HG03196 (cell line): ENCODE measurements around the gene PPT2.
A peak's percentile ranks its signal among the peaks of the same experiment; 100 is the strongest.
"Not testable (repeated sequence)": the region's sequence is repeated elsewhere in the genome, so short reads cannot be mapped to it uniquely, and the experiment has no call there.

Source experiments
- ATAC-seq: cut with Tn5 transposase; IDR thresholded peaks from one replicate; pipeline ENCODE4 v1.9.1; 2021; ENCODE audit not compliant: unreplicated experiment

PPT2 gene

GRCh38 chr6:32175711-32176475, 22.0 kb downstream of the PPT2 start, which contains the start of gene AGPAT1:
Gene AGPAT1 (minus strand): TSS chr6:32176084. CDS start chr6:32171496, 4,588 bp downstream.
- ATAC-seq = peak; percentile 38

- ATAC-seq = no peak
These were observed 22.7 kb downstream of the PPT2 start for GRCh38 chr6:32176476-32177182.

- ATAC-seq = peak; percentile 3
These were observed 23.3 kb downstream of the PPT2 start for GRCh38 chr6:32177183-32177787.

- ATAC-seq = peak; percentile 74
These were observed 24.0 kb downstream of the PPT2 start, which contains the start of gene RNF5 for GRCh38 chr6:32177788-32178546. Gene RNF5 (plus strand): TSS chr6:32178405. CDS start chr6:32178512, 107 bp downstream.

- ATAC-seq = no peak
These were observed 24.9 kb downstream of the PPT2 start for GRCh38 chr6:32178547-32179440.

- ATAC-seq = no peak
These were observed 25.9 kb downstream of the PPT2 start for GRCh38 chr6:32179766-32180405.

GRCh38 chr6:32181148-32181702, 27.3 kb downstream of the PPT2 start:
- ATAC-seq = no peak

GRCh38 chr6:32181915-32182529, 28.1 kb downstream of the PPT2 start:
- no peak for ATAC-seq

- no peak for ATAC-seq
These were observed 28.6 kb downstream of the PPT2 start for GRCh38 chr6:32182555-32182981.

- ATAC-seq = no peak
These were observed 29.1 kb downstream of the PPT2 start for GRCh38 chr6:32183030-32183429.

- ATAC-seq = no peak
These were observed 29.6 kb downstream of the PPT2 start for GRCh38 chr6:32183483-32184083.

GRCh38 chr6:32184084-32184640, 30.2 kb downstream of the PPT2 start, which contains the start of gene AGER:
Gene AGER (minus strand): TSS chr6:32184253. CDS start chr6:32184222, 31 bp downstream.
- no peak for ATAC-seq

- ATAC-seq = not testable (repeated sequence)
These were observed 31.8 kb downstream of the PPT2 start for GRCh38 chr6:32185681-32186131.

- ATAC-seq = not testable (repeated sequence)
These were observed 32.4 kb downstream of the PPT2 start for GRCh38 chr6:32186151-32186840.

- ATAC-seq = no peak
These were observed 33.2 kb downstream of the PPT2 start for GRCh38 chr6:32187009-32187709.

- not testable (repeated sequence) for ATAC-seq
These were observed 33.9 kb downstream of the PPT2 start for GRCh38 chr6:32187725-32188380.
